Stomach (tissue), 4 donors: Measurements from ENCODE around the gene TNNC1.

Experiments
- CTCF ChIP-seq, 7 experiments: fragments of 450-650 bp in 4 of 7; fragments of 200-600 bp in 3 of 7; sonication (generic) in 3 of 7; IDR thresholded peaks; one replicate each; pipeline ENCODE4 v1.5.1; 2016 to 2019; ENCODE audit warnings: antibody characterized with exemption in 7 of 7, control low read depth in 2 of 7, mild to moderate bottlenecking in 1 of 7
- POLR2A ChIP-seq, 4 donors: fragments of 450-650 bp; IDR thresholded peaks; one replicate each; pipeline ENCODE4 v1.6.1; 2016; ENCODE audit warnings: antibody characterized with exemption in 4 of 4, control low read depth in 2 of 4, mild to moderate bottlenecking in 1 of 4, moderate library complexity in 1 of 4

DNA sequence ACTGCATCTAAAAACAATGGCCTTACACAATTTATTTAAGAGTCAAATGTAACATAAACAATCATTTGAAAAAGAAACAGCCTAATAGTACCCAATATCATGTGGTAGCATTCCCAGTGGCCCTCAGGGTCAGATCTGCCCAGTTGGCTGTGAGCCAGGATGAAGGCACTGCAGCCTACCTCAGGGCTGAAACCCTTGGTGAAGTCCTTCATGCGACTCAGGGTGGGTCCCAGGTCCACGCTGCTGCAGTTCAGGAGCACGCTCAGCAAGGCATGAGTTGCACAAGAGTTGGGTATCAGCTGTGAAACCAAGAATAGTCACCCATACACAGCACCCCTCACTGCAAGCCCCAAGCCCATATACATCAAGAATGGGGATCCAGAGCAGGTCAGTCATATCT, 46.1 kb downstream of the TNNC1 start:
- no peak for TF ChIP-seq CTCF (IDR thresholded peaks at IDR 0.05)
- TF ChIP-seq POLR2A (IDR thresholded peaks at IDR 0.05): no peak
